ENCODE measurements around the gene ELSPBP1. TPM values are rescaled to one million over a fixed set of nuclear protein-coding genes. Genes with fewer than 3 reads are reported as not detected.

ELSPBP1 gene
- total and polyA plus RNA-seq, 2 donors from 2014 or later: not detected

- Histone ChIP-seq H3K4me3 (ENCODE audit: low read length in 3 of 3) (no peak overlapping the region), H3K9me3 (ENCODE audit: control insufficient read depth in 2 of 3, insufficient read depth in 1 of 3, low read length in 3 of 3) (peaks cover 0 to 3% (median 0%) of the 10 kb centered on the region in 3 donors), H3K4me1 (ENCODE audit: control insufficient read depth in 2 of 3, insufficient read depth in 2 of 3, low read depth in 1 of 3, low read length in 3 of 3) (no peaks in the 10 kb centered on the region), H3K9ac (ENCODE audit: low read length in 3 of 3) (no peak overlapping the region), H3K27ac (ENCODE audit: low read depth in 2 of 2, low read length in 2 of 2) (no peak overlapping the region), H3K36me3 (ENCODE audit: control insufficient read depth in 2 of 3, insufficient read depth in 3 of 3, low read length in 3 of 3) (no peaks in the 10 kb centered on the region), H3K27me3 (ENCODE audit: control insufficient read depth, insufficient read depth, low read length) (no peaks in the 10 kb centered on the region)
- intact Hi-C loops (cut with DNase I): no loop called here
- TF ChIP-seq CTCF (IDR thresholded peaks at IDR 0.05; ENCODE audit: borderline replicate concordance, extremely low read depth, insufficient read depth): no peak
- FAIRE-seq (no peak), DNase-seq (no peak)
Observed at GRCh38 chr19:48033604-48034003, 39.2 kb downstream of the ELSPBP1 start.

GRCh38 chr19:48036765-48037164 is 42.3 kb downstream of the ELSPBP1 start:
- no peaks in the 10 kb centered on the region for H3K4me1 ChIP-seq (ENCODE audit: control insufficient read depth in 2 of 3, insufficient read depth in 2 of 3, low read depth in 1 of 3, low read length in 3 of 3)
- H3K4me3 ChIP-seq (ENCODE audit: low read length in 3 of 3): no peak overlapping the region
- H3K36me3 ChIP-seq (ENCODE audit: control insufficient read depth in 2 of 3, insufficient read depth in 3 of 3, low read length in 3 of 3): no peaks in the 10 kb centered on the region
- intact Hi-C loops (cut with DNase I): no loop called here
- H3K9me3 ChIP-seq (ENCODE audit: control insufficient read depth in 2 of 3, insufficient read depth in 1 of 3, low read length in 3 of 3): peaks cover 0 to 3% (median 0%) of the 10 kb centered on the region in 3 donors
- FAIRE-seq (no peak), DNase-seq (no peak)
- H3K27me3 ChIP-seq (ENCODE audit: control insufficient read depth, insufficient read depth, low read length): no peaks in the 10 kb centered on the region
- no peak for TF ChIP-seq CTCF (IDR thresholded peaks at IDR 0.05; ENCODE audit: borderline replicate concordance, extremely low read depth, insufficient read depth)
- H3K9ac ChIP-seq (ENCODE audit: low read length in 3 of 3): no peak overlapping the region
- H3K27ac ChIP-seq (ENCODE audit: low read depth in 2 of 2, low read length in 2 of 2): no peak overlapping the region

- intact Hi-C loops (cut with DNase I): no loop called here
- Histone ChIP-seq H3K27ac (ENCODE audit: low read depth in 2 of 2, low read length in 2 of 2) (no peak overlapping the region), H3K9me3 (ENCODE audit: control insufficient read depth in 2 of 3, insufficient read depth in 1 of 3, low read length in 3 of 3) (no peaks in the 10 kb centered on the region), H3K4me3 (ENCODE audit: low read length in 3 of 3) (no peak overlapping the region), H3K9ac (ENCODE audit: low read length in 3 of 3) (no peak overlapping the region), H3K36me3 (ENCODE audit: control insufficient read depth in 2 of 3, insufficient read depth in 3 of 3, low read length in 3 of 3) (no peaks in the 10 kb centered on the region), H3K27me3 (ENCODE audit: control insufficient read depth, insufficient read depth, low read length) (no peaks in the 10 kb centered on the region), H3K4me1 (ENCODE audit: control insufficient read depth in 2 of 3, insufficient read depth in 2 of 3, low read depth in 1 of 3, low read length in 3 of 3) (no peaks in the 10 kb centered on the region)
- FAIRE-seq (no peak), DNase-seq (no peak)
- no peak for TF ChIP-seq CTCF (IDR thresholded peaks at IDR 0.05; ENCODE audit: borderline replicate concordance, extremely low read depth, insufficient read depth)
Observed at GRCh38 chr19:48041877-48042580, 47.6 kb downstream of the ELSPBP1 start.

Data from kidney (tissue), 14 donors.